Measurements from ENCODE around the gene KRTAP10-2. TPM values are rescaled to one million over a fixed set of nuclear protein-coding genes. Genes with fewer than 3 reads are reported as not detected.

Gene KRTAP10-2
- total RNA-seq, 4 donors from 2014 or later = not detected

DNA sequence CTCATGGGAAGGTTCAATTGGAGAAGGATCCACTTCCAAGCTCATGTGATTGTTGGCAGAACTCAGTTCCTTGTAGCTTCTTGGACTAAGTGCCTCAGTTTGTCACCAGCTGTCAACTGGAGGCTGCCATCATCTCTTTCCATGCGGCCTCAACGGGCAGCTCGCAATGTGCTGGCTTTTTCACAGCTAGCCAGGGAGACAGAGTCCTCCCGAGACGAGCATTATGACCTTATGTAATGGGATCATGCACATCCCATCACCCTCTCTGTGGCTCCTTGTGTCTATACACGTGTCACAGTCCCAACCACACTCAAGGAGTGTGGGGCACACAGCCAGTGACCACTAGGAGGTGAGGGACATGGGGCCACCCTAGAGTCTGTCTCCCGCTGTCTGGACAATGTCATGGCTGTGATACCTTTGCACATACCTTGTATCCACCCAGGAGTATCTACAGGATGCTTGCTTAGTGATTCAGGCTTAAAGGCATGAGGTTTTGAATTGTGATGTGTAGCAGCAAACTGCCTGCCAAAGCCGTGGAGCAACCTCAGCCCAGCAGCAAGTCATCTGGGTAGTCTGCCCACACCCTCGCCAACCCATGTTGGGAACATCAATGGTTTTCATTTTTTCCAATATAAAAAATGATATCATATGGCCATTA lies 44.9 kb upstream of the KRTAP10-2 start:
- TF ChIP-seq POLR2A (IDR thresholded peaks at IDR 0.05; ENCODE audit: low read depth) (no peak), POLR2AphosphoS5 (IDR thresholded peaks at IDR 0.05) (no peak), CTCF (IDR thresholded peaks at IDR 0.05) (no peak), EP300 (IDR thresholded peaks at IDR 0.05) (no peak)
- H3K36me3 ChIP-seq = no peaks in the 10 kb centered on the region
- no peaks in the 10 kb centered on the region for H3K4me1 ChIP-seq
- peak; percentile 89 for DNase-seq (ENCODE audit: extremely low spot score)
- peaks cover 0 to 6% (median 1%) of the 10 kb centered on the region in 4 donors for H3K9me3 ChIP-seq
- no peak overlapping the region for H3K4me3 ChIP-seq
- WGBS = 85% methylated on average over 7 of the region's 9 CpGs
- H3K27me3 ChIP-seq = peaks cover 0 to 44% (median 0%) of the 10 kb centered on the region in 4 donors
- intact Hi-C loops (cut with DNase I) = no loop called here
- H3K27ac ChIP-seq (replicated peaks in 1 of 4) = no peak overlapping the region

DNA sequence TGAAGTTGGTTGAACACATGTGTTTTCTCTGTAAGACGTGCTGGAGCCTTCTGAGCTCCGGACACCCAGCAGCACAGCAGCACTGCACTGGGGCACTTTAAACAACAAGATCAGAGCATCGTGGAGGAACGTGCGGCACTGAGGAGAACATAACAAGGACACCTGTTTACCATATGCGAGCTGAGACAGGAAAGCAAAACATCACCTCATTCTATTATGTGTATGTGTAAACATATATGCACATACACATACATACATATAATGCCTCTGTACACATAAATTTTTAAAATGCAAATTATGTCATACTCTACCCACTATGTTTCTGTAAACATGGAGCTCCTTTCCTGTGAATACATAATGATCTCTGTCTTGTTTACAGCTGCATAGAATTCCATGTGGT lies 44.2 kb upstream of the KRTAP10-2 start:
- Histone ChIP-seq H3K27ac (replicated peaks in 1 of 4) (no peak overlapping the region), H3K4me3 (no peak overlapping the region), H3K4me1 (no peaks in the 10 kb centered on the region), H3K27me3 (peaks cover 0 to 48% (median 0%) of the 10 kb centered on the region in 4 donors), H3K9me3 (peaks cover 0 to 6% (median 1%) of the 10 kb centered on the region in 4 donors), H3K36me3 (no peaks in the 10 kb centered on the region)
- 69% methylated on average over 4 of the region's 6 CpGs for WGBS
- intact Hi-C loops (cut with DNase I) = no loop called here
- TF ChIP-seq POLR2A (IDR thresholded peaks at IDR 0.05; ENCODE audit: low read depth) (no peak), POLR2AphosphoS5 (IDR thresholded peaks at IDR 0.05) (no peak)
- DNase-seq (ENCODE audit: extremely low spot score) = no peak

GRCh38 chr21:44594406-44594916 lies 43.2 kb upstream of the KRTAP10-2 start:
- WGBS = 90% methylated on average over 12 of the region's 12 CpGs
- peak; percentile 77 for DNase-seq (ENCODE audit: extremely low spot score)

GRCh38 chr21:44593598-44594405 lies 42.5 kb upstream of the KRTAP10-2 start:
- H3K27me3 ChIP-seq = peaks cover 0 to 50% (median 0%) of the 10 kb centered on the region in 4 donors
- H3K27ac ChIP-seq (replicated peaks in 1 of 4) = no peak overlapping the region
- intact Hi-C loops (cut with DNase I) = no loop called here
- 79% methylated on average over 20 of the region's 20 CpGs for WGBS
- peak; percentile 87 for DNase-seq (ENCODE audit: extremely low spot score)
- no peak for TF ChIP-seq EP300 (IDR thresholded peaks at IDR 0.05)
- no peak for TF ChIP-seq POLR2AphosphoS5 (IDR thresholded peaks at IDR 0.05)
- TF ChIP-seq CTCF (IDR thresholded peaks at IDR 0.05) = no peak
- TF ChIP-seq POLR2A (IDR thresholded peaks at IDR 0.05; ENCODE audit: low read depth) = no peak
- H3K4me1 ChIP-seq = no peaks in the 10 kb centered on the region
- no peak overlapping the region for H3K4me3 ChIP-seq
- peaks cover 0 to 2% (median under 1%) of the 10 kb centered on the region in 4 donors for H3K9me3 ChIP-seq
- no peaks in the 10 kb centered on the region for H3K36me3 ChIP-seq

More at GRCh38 chr21:44594406-44594916, 43.2 kb upstream of the KRTAP10-2 start:
- no peak overlapping the region for H3K4me3 ChIP-seq
- H3K4me1 ChIP-seq = no peaks in the 10 kb centered on the region
- no peak for TF ChIP-seq CTCF (IDR thresholded peaks at IDR 0.05)
- TF ChIP-seq EP300 (IDR thresholded peaks at IDR 0.05) = no peak
- TF ChIP-seq POLR2AphosphoS5 (IDR thresholded peaks at IDR 0.05) = no peak
- no peak for TF ChIP-seq POLR2A (IDR thresholded peaks at IDR 0.05; ENCODE audit: low read depth)
- H3K27me3 ChIP-seq = peaks cover 0 to 49% (median 0%) of the 10 kb centered on the region in 4 donors
- intact Hi-C loops (cut with DNase I) = no loop called here
- no peaks in the 10 kb centered on the region for H3K36me3 ChIP-seq
- no peak overlapping the region for H3K27ac ChIP-seq (replicated peaks in 1 of 4)
- peaks cover 0 to 6% (median 1%) of the 10 kb centered on the region in 4 donors for H3K9me3 ChIP-seq

All from esophagus muscularis mucosa (tissue), 4 donors.